Measurements from ENCODE around the gene CWC27.

GRCh38 chr5:64835266-64835665, 66.5 kb downstream of the CWC27 start:
- TF ChIP-seq TAF1 (IDR thresholded peaks at IDR 0.05; ENCODE audit: borderline replicate concordance, low read depth, low read length) (no peak), POLR2A (IDR thresholded peaks at IDR 0.05; ENCODE audit: low read depth, low read length) (no peak)
